HG03039 (cell line): ENCODE results near the gene PER1.
"Not testable (repeated sequence)": the region's sequence is repeated elsewhere in the genome, so short reads cannot be mapped to it uniquely, and the experiment has no call there.

Experiments
- ATAC-seq: cut with Tn5 transposase; IDR thresholded peaks from one replicate; pipeline ENCODE4 v1.9.1; 2021; ENCODE audit warnings: mild to moderate bottlenecking, moderate library complexity; ENCODE audit not compliant: unreplicated experiment

The PER1 gene

DNA sequence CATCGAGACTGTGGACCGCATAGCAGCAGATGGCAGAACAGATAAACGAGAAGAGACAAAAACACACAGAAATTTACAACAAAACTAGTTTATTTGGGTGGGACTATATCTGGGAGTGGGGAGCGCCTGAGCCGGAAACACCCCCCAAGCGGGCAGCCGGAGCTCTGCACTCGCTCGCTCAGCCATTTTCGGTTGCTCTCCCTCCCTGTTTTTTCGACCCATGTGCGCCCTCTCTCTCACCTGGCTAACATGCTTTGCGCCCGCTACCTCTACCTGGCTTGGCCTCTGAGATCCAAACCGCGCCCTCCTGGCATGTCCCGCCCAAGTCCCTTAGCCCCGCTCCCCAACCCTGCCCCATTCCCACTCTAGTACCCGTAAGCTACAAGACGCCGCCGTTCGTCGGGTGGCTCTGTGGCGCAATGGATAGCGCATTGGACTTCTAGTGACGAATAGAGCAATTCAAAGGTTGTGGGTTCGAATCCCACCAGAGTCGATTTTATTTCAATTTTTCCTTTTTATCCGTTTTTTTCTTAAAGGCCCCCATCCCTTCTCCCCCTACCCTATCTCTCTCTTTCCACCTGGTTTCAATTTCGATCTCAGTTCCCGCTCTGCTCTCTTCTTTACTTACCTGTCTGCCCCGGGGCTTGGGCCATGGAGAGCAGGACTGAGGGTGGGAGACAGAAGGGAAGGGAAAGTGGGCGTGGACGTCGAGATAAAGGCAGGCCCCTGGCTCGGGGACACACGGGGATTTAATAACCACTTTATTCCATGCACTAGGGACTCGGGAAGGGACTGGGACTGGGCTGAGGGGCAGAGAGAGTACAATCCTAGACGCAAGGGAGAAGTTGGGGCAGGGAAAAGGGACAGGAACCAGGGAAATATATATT, 31.4 kb downstream of the PER1 start:
- ATAC-seq = no peak

DNA sequence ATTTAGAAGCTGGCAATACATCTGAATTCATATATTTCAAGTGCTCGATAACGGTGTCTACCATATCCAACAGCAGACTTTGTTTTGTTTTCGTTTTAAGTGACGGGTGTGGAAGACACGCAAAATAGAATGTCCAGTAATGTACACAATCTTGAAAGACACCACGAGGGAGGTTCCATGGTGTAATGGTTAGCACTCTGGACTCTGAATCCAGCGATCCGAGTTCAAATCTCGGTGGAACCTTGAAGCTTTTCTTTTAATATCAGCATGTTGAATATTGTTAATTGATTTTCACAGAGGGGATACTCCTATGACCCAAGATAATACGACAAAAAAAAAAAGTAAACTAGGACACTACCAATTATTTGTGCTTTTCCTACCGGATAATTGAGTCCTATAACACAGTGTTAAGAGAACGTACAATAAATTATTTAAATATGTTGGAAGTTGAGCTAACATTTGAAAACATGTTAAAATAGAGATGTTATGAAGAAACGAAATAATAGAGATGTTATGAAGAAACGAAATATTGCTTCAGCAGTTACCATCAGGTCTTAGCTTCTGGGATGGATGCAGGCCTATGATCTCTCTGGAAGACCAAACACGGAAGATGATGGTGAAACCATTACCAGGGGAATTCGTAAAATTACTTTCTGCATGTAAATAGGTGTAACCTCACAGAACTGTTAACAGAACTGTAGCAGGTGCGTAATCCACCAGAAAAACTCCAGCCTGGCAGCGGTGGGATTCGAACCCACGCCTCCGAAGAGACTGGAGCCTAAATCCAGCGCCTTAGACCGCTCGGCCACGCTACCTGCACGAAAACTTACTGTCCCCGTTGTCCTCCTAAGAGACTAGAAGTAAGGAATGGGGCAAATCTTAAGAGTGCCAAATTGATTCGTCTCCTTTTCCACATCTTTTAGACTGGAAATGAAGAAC, 32.4 kb downstream of the PER1 start:
- no peak for ATAC-seq

DNA sequence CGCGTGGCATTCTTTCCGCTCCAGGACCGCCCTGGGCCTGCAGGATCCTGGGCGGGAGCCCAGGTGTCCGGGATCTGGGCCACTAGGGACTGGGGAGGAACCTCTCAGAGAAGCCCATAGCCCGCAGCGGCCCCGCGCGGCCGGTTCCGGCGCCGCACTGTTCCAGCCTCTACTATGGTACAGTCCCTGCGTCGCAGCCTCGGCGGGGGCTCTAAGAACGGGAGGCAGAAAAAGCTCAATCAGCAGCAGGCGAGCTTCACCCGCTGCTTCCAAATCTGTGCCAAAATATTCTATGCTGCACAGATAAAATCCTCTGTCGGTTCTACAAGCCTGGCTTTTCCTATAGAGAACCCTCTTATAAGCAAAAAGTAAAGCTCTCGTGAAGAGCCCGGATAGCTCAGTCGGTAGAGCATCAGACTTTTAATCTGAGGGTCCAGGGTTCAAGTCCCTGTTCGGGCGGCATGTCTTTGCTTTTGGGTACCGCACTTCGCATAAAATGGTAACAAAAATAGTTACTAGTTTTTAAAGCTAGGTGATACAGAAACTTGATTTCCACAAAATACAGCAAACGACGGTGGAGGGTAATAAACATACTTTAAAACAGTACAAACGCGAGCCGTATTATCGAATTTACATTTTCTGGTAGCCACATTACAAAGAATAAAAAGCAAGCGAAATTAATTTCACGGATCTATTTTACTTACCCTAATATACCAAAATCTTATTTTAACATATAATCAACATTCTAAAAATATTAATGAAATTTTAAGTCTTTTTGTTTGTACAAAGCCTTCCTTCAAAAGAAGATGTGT, 33.2 kb downstream of the PER1 start:
- peak; percentile 38 for ATAC-seq

DNA sequence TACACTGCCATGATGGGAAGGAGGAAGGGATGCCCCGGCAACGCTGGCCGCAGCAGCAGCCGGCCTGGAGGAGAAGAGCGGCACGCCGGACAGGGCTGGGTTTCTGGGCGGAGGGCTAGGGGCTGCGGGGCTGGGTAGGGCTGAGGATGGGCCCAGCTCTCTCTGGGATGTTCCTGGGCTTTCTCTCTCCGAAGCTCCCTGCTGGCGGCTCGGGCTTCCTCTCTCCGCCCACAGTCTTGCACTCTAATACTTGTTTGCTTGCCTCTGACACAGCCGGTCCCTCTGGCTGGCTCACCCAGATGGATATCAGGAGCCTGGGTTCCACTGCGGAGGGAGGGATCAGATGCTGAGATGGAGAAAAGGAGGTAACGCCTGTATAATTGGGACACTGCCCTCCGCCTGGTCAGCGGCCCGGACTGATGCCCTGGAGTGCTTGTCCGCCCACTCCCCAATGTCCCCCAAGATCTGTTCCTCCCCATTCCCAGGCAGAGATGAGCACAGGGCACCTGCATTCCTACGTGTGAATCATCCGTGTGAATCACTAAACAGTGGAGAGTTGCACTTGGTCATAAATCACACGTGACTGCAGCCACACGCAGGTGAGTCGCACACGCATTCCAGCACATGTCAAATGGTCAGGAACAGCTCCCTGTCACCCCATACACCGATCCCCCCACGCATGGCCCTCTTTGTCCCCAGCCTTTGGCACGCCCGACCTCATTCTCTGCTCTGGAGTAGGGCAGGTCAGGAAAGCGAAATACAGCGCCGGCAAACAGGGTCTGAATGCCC, 34.0 kb downstream of the PER1 start, which contains the start of gene ALOXE3:
Gene ALOXE3 (minus strand): TSS at position 535 of the 789 bp plus-strand sequence. CDS start 524 bp downstream, at position 11.
- ATAC-seq = no peak

DNA sequence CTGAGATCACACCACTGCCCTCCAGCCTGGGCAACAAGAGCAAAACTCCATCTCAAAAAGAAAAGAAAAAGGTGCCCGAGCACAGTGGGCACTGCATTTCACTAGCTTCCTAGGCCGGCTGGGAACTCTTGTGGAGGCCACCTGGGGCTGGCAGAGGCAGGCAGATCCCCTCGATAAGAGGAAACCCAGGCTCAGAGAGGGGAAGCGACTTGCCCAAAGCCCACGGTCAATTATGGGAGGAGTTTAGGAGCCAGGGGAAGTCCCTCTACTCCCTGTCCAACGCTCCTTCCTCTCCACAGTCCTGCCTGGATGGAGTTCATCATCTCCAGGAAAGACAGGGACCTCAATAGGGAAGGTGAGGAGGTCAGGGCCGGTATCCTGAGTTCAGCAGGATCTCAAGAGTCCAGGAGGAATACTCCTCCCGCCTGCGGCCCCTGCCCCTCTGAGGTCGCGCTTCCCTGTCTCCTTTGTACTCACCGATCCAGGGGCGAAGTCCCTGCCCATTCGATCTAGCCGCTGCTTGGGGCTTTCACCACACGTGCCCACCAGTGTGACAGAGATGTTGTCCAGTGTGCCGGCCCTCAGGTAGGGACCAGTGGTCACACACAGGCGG, 34.7 kb downstream of the PER1 start:
- no peak for ATAC-seq

DNA sequence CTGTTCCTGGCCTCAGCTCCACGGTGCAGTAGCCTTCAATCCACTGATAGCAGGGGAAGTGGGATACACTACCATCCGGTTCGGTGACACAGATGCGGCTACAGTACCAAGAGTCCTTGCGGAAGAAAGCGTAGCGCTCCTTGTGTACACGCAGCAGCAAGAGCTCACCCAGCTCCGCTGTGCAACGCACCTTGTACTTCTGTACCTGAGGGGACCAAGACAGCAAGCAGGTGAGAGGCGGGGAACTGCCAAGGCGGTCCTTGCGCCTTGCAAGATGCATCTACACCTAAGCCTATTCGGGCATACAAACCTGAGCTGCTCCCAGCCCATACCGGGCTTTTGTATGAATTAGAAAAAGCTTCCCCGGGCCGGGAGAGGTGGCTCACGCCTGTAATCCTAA, 35.4 kb downstream of the PER1 start:
- no peak for ATAC-seq

DNA sequence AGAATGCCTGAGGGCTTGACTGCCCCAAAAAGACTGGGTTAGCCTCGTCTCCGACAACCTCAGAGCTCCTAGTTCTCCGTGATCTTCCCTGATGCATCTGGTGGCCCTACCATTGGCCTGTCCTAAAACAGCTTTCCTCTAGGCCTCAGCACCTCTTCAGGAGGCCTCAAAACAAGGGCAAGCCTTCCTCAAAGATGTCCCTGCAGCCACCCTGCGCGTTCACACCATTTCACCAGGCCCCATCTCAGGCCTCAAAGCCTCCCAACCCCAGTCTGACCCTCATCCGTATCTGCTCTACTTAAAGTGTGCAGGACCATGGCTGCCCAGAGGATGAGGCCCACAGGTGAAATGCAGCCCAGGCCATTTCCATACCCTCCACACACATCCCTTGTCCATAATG, 41.3 kb downstream of the PER1 start:
- no peak for ATAC-seq

DNA sequence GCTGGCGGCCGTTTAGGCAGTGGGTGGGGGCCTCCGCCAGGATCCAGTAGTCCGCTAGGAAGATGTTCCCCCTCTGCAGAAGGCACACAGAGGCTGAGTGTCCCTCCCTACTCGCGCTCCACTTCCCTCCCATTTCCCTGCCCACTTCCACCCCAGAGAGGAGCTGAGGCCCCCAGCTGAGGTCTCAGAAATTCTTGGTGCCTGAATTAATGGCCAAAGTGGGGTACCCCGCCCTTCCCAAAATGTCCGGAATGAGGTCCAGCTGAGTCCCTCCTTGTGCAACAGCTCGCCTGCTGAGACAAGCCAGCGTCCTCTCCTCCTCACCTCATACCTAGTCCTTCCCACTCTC, 41.8 kb downstream of the PER1 start:
- no peak for ATAC-seq

DNA sequence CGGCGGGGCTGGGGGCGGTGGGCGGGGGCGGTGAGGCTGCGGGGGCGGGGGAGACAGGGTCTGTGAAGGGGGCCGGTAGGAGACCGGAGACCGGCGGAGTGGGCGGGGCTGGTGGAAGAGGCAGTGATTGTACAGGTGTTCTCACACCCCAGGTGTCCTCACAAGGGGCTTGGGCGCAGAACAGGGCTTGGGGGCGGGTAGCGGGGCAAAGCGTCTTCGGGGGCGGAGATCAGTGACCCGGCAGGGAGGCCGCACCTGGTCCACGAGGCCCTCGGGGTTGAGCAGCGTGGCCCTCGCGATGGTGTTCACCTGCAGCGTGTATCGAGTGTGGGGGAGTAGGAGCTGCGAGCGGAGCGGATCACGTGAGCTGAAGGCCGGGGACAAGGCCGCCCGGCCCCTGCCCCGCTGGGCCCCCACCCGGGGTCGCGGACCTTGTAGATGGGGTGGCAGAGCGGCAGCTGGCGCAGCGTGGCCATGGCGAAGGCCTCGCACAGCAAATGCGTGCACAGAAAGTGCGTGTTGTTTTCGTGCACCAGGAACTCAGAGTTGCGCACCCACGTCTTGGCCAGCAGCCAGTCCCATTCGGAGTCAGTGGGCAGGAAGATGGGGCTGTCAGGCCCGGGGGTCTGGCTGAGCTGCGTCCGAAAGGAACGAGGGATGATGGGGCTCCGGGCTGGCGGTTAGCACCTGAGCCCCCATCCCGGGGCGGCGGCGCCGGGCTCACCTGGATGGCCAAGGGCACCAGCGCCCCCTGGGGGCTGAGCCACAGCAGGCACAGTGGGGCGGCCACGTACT, 42.3 kb downstream of the PER1 start:
- ATAC-seq = no peak

DNA sequence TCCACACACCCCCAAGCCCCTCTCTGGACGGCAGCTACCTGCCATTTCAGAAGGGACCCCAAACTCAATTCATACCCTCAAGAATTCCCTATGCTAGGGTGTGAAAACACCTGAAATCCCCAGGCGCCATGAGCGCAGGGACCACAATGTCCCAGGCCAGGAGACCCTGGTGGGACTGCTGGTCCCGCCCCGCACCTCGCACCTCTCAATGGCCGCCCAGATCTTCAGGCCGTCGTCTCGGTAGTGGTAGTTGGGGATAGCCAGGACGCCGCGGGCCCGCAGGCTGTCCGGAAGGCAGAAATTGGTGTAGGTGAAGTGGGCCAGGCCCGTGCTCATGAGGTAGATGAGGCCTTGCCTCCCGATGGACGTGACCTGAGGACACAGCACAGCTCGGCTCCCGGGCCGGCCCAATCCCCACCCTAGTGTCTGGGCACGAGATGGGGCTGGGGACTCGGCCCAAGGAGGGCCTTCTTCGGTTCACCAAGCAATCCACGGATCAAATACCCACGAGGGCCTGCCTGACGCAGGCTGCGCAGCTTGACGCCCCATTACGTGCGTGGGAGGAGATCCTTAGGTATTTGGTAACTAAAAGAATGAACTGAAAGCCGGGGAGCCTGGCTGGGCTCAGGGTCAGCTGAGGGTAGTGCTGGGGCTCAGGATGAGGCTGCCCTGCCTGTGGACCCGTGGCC, 43.1 kb downstream of the PER1 start:
- no peak for ATAC-seq

DNA sequence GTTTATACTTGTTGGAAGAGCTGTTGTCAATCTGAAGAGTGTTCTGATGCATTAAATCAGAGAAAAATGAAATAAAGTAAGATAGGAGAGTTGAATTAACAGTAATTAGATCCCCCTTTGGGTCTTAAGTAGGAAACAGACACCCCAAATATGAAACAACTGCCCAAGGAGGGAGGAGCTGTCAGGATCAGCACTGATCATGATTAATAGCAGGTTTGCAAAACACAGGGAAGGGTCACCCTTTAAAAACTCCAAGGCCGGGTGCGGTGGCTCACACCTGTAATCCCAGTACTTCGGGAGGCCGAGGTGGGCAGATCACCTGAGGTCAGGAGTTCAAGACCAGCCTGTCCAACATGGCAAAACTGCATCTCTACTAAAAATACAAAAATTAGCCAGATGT, 45.2 kb downstream of the PER1 start:
- not testable (repeated sequence) for ATAC-seq

DNA sequence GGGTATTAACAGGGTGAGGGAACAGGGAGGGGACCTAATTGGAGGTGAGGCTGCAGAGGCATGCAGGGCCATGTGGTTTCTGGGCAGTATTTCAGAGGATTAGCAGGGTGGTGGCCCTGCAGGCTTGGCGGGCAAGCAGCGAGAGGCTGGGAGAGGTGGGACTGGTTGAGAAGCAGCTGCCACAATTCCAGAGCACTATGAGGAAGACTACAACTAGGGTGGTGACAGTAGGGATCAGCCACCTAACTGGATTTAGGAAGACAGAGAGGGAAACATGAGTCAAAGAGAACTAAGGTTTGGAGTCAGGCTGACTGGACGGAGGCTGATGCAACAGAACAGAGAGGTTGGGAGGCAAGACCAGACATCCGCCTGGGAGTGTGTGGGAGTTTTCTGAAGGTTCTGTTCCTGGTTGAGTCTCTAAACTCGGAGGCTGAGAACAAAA, 46.2 kb downstream of the PER1 start:
- ATAC-seq = no peak

DNA sequence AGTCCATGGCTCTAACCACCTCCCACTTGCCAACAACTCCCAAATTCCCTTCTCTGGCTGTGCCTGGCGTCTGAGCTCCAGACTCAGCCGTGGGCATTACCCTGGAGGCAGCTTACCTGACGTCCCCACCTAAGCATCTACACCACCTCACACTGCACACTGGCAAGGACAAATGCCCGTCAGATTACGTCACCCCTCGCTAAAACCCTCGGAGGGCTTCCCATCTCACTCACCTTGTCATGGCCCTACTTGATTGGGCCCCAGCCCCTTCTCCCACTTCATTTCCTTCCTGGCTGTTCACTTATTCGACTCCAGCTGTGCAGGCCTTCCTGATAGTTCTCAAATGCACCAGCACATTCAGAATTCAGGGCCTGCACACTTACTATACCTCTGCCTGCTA, 47.3 kb downstream of the PER1 start:
- no peak for ATAC-seq

DNA sequence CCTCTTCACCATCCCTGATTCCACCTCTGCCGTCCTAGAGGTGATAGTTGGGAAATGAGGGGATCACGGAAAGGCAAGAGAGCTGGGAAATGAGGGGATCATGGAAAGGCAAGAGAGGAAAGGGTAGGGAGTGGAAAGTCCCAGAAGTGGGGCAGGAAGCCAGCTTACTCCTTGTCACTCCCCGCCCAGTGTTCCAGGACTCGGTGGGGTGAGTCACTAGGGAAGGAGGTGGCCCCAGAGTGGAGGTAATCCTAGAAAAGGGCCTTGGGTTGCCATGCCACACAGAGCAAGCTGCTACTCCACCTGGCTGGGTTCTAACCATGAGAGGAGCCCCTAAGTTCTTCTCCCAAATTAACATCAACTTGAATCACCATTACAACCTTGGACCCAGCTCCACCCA, 48.7 kb downstream of the PER1 start:
- no peak for ATAC-seq

DNA sequence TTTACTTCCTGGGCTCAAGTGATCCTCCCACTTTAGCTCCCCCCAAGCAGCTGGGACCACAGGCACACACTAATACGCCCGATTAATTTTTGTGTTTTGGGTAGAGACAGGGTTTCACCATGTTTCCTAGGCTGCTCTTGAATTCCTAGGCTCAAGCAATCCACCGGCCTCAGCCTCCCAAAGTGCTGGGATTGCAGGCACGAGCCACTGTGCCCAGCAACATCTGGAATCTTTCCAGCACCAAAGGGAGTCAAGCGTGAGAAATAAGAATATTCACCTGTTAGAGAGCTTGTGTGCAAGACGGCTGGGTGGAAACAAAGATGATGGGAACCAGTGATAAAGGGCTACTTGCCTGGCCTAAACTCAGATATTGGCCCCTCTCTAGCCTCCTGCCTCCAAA, 50.5 kb downstream of the PER1 start:
- no peak for ATAC-seq

DNA sequence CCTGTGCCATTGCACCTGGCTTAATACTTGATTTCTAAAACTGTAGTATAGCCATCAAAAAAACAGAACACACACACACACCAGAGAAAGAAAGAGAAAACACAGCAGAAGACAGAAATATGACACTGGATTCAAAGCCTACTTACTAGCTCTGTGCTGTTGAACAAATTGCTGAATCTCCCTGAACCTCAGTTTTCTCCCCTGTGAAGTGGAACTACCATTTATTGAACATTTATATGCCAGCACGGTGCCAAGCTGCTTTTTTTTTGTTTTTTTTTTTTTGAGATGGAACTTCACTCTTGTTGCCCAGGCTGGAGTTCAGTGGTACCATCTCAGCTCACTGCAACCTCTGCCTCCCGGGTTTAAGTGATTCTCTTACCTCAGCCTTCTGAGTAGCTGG, 51.4 kb downstream of the PER1 start:
- no peak for ATAC-seq

DNA sequence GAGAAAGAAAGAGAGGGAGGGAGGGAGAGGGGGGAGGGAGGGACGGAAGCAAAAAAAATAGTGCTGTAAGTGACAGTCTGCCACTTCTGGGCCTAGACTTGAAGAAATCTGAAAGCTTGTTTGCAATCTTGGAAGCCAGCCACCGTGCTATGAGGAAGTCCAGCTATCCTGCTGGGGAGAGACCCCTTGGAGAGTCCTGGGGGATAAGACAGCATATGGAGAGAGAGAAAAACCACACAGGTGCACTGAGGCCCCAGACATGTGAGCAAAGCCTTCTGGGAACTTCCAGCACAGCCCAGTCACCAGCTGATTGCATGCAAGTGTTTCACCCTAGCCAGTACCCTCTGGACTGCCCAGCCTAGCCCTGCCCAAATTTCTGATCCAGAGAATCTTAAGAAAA, 52.1 kb downstream of the PER1 start:
- no peak for ATAC-seq

DNA sequence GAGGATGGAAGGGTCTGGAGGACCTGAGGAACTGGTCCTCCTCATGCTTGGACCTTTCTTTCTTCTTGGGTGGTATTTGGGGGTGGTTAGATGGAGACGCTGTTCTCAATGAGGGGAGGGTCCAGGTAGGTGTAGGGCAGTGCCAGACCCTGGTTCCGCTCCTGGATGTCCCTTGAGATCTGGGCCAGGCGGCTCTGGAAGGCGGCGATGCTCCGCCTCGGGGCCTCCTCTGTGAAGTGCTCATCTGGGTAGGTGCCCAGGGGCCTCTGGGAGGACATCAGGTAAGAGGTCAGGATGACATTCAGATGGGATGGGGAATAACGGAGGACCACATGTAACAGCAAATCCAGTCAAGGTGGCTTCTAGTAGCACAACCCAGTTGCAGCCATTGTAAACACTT, 55.7 kb downstream of the PER1 start:
- ATAC-seq = no peak
